HepG2 (cell line): ENCODE measurements around the gene MLX. TPM values are rescaled to one million over a fixed set of nuclear protein-coding genes. Genes with fewer than 3 reads are reported as not detected.

ENCODE experiments used
- AHDC1 ChIP-seq: sonication (generic); formaldehyde crosslinking; IDR thresholded peaks from 2 replicates; pipeline ENCODE4 v1.5.1; 2020; ENCODE audit warnings: mild to moderate bottlenecking, missing genetic modification reagents, borderline replicate concordance
- CENPX ChIP-seq: sonication (generic); formaldehyde crosslinking; IDR thresholded peaks from 2 replicates; pipeline ENCODE4 v1.9.0; 2021; ENCODE audit warnings: mild to moderate bottlenecking, missing genetic modification reagents, moderate library complexity
- ELF4 ChIP-seq: sonication (generic); formaldehyde crosslinking; IDR thresholded peaks from 2 replicates; pipeline ENCODE4 v1.5.0; 2020; ENCODE audit warnings: missing genetic modification reagents, mild to moderate bottlenecking, moderate library complexity, borderline replicate concordance
- ERF ChIP-seq: IDR thresholded peaks from 2 replicates; pipeline ENCODE4 v1.6.1; 2018; ENCODE audit warnings: missing biosample characterization, missing genetic modification reagents
- HOXD1 ChIP-seq: sonication (generic); formaldehyde crosslinking; IDR thresholded peaks from 2 replicates; pipeline ENCODE4 v1.5.0; 2020; ENCODE audit warnings: missing genetic modification reagents
- KDM1A ChIP-seq: IDR thresholded peaks from 2 replicates; pipeline ENCODE4 v1.6.1; 2016; ENCODE audit warnings: missing compliant biosample characterization
- MAF1 ChIP-seq: sonication (generic); formaldehyde crosslinking; IDR thresholded peaks from 2 replicates; pipeline ENCODE4 v1.5.0; 2020; ENCODE audit warnings: missing genetic modification reagents, borderline replicate concordance
- NAIF1 ChIP-seq: sonication (generic); formaldehyde crosslinking; IDR thresholded peaks from 2 replicates; pipeline ENCODE4 v1.5.0; 2020; ENCODE audit warnings: mild to moderate bottlenecking, missing genetic modification reagents, borderline replicate concordance
- TRAFD1 ChIP-seq: sonication (generic); formaldehyde crosslinking; IDR thresholded peaks from 2 replicates; pipeline ENCODE4 v1.5.1; 2020; ENCODE audit warnings: missing genetic modification reagents, mild to moderate bottlenecking, borderline replicate concordance
- YEATS2 ChIP-seq: sonication (generic); formaldehyde crosslinking; IDR thresholded peaks from 2 replicates; pipeline ENCODE4 v1.4.0; 2020; ENCODE audit warnings: missing genetic modification reagents, borderline replicate concordance
- ZBTB49 ChIP-seq: sonication (generic); formaldehyde crosslinking; IDR thresholded peaks from 2 replicates; pipeline ENCODE4 v1.4.0; 2020; ENCODE audit warnings: missing genetic modification reagents, borderline replicate concordance
- ZNF441 ChIP-seq: sonication (generic); formaldehyde crosslinking; IDR thresholded peaks from 2 replicates; pipeline ENCODE4 v1.7.0; 2021; ENCODE audit warnings: missing genetic modification reagents, borderline replicate concordance
- ZNF572 ChIP-seq: sonication (generic); formaldehyde crosslinking; IDR thresholded peaks from 2 replicates; pipeline ENCODE4 v1.5.1; 2020; ENCODE audit warnings: mild to moderate bottlenecking, missing genetic modification reagents
- polyA plus RNA-seq, 8 experiments: library from polyadenylated mRNA; depleted of rRNA in 3 of 8; stranded (reverse) in 7 of 8; unstranded in 1 of 8; fragments of >200 nt; fragmentation: Illumina TruSeq in 4 of 8; extraction: Trizol in 4 of 8; gene quantifications; 2 replicates each; pipeline versions ENCODE4 v1.2.1 to v1.2.3, GENCODE V29; 2011 to 2016; ENCODE audit warnings: low read depth in 4 of 8, missing spikeins in 1 of 8, mixed read lengths in 1 of 8; ENCODE audit not compliant: insufficient read depth in 1 of 8
- total RNA-seq, 5 experiments: library from RNA; depleted of rRNA; stranded (reverse); fragments of >200 nt; fragmentation: Illumina TruSeq; extraction: Trizol; gene quantifications; 2 replicates each; pipeline ENCODE4 v1.2.3, GENCODE V29; 2016; ENCODE audit warnings: low read depth in 1 of 5
- TF ChIP-seq, protein P1 (sequence below): sonication (generic); formaldehyde crosslinking; IDR thresholded peaks from 2 replicates; pipeline ENCODE4 v1.4.0; 2020; ENCODE audit warnings: missing genetic modification reagents, borderline replicate concordance

The MLX gene
- total and polyA plus RNA-seq, 2 of the 13 experiments (the other 11 are each of a cell fraction or from before 2014, with no cell fraction given) = 38.9 to 74.4 TPM

- TF ChIP-seq, protein P1, sequence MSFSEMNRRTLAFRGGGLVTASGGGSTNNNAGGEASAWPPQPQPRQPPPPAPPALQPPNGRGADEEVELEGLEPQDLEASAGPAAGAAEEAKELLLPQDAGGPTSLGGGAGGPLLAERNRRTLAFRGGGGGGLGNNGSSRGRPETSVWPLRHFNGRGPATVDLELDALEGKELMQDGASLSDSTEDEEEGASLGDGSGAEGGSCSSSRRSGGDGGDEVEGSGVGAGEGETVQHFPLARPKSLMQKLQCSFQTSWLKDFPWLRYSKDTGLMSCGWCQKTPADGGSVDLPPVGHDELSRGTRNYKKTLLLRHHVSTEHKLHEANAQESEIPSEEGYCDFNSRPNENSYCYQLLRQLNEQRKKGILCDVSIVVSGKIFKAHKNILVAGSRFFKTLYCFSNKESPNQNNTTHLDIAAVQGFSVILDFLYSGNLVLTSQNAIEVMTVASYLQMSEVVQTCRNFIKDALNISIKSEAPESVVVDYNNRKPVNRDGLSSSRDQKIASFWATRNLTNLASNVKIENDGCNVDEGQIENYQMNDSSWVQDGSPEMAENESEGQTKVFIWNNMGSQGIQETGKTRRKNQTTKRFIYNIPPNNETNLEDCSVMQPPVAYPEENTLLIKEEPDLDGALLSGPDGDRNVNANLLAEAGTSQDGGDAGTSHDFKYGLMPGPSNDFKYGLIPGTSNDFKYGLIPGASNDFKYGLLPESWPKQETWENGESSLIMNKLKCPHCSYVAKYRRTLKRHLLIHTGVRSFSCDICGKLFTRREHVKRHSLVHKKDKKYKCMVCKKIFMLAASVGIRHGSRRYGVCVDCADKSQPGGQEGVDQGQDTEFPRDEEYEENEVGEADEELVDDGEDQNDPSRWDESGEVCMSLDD (CRISPR knock-in tag) = no peak
- TF ChIP-seq CENPX (no peak), TRAFD1 (CRISPR knock-in tag) (peak; percentile 93; the same call in 1 of the 2 replicates), AHDC1 (no peak), MAF1 (no peak), YEATS2 (peak; percentile 94), ZBTB49 (no peak), ZNF441 (CRISPR knock-in tag) (peak; percentile 71; the same call in 1 of the 2 replicates), ERF (CRISPR knock-in tag) (peak; percentile 86; the same call in 1 of the 2 replicates), ZNF572 (no peak), NAIF1 (CRISPR knock-in tag) (peak; percentile 90), ELF4 (peak; percentile 81; the same call in 1 of the 2 replicates), HOXD1 (CRISPR knock-in tag) (no peak), KDM1A (CRISPR knock-in tag) (no peak; the same call in 1 of the 2 replicates)
Measured at GRCh38 chr17:42577532-42578281, 10.8 kb downstream of the MLX start, which contains the start of gene PSMC3IP (continued).
